Vagina (tissue), 2 donors: ENCODE measurements around the gene HSPB1. TPM values are rescaled to one million over a fixed set of nuclear protein-coding genes. Genes with fewer than 3 reads are reported as not detected.

Experiments used
- DNase-seq, 2 donors: peaks; one replicate each; pipeline ENCODE4 v3.0.0-alpha.2; 2017; ENCODE audit errors: extremely low spot score in 2 of 2
- H3K27ac ChIP-seq: fragments of 200-600 bp; sonication (generic); one replicate; pipeline ENCODE4 v1.5.1; 2019
- H3K27me3 ChIP-seq: fragments of 200-600 bp; sonication (generic); one replicate; pipeline ENCODE4 v1.5.1; 2019
- H3K36me3 ChIP-seq, 2 donors: fragments of 200-600 bp; sonication (generic); one replicate each; pipeline ENCODE4 v1.5.1; 2017 to 2019
- H3K4me1 ChIP-seq: fragments of 200-600 bp; sonication (generic); one replicate; pipeline ENCODE4 v1.5.1; 2019
- H3K4me3 ChIP-seq, 2 donors: fragments of 200-600 bp; sonication (generic); 1 replicate in 1 of 2; 2 replicates in 1 of 2; pipeline ENCODE4 v1.5.1; 2016 to 2019
- H3K9me3 ChIP-seq: fragments of 200-600 bp; sonication (generic); one replicate; pipeline ENCODE4 v1.5.1; 2019
- POLR2A ChIP-seq, 2 donors: fragments of 450-650 bp; IDR thresholded peaks; one replicate each; pipeline ENCODE4 v1.6.1; 2017; ENCODE audit warnings: antibody characterized with exemption in 2 of 2, mild to moderate bottlenecking in 2 of 2, moderate library complexity in 2 of 2
- POLR2AphosphoS5 ChIP-seq, 2 donors: sonication (generic); formaldehyde crosslinking; IDR thresholded peaks; one replicate each; pipeline ENCODE4 v1.9.0; 2017; ENCODE audit warnings: antibody characterized with exemption in 2 of 2, mild to moderate bottlenecking in 2 of 2, low read depth in 1 of 2; ENCODE audit not compliant: insufficient read depth in 1 of 2
- intact Hi-C: fragments of 100-400 bp; cut with DNase I; formaldehyde crosslinking; loops from one replicate; pipeline ENCODE4 v1.15.1; 2023
- total RNA-seq: library from RNA; depleted of rRNA; stranded (reverse); fragments of >200 nt; gene quantifications from one replicate; pipeline ENCODE4 v1.2.3, GENCODE V29; 2016
- TF ChIP-seq, protein P1 (sequence below), 3 experiments: fragments of 450-650 bp in 2 of 3; fragments of 200-600 bp in 1 of 3; sonication (generic) in 1 of 3; IDR thresholded peaks; one replicate each; pipeline ENCODE4 v1.5.1; 2017 to 2019; ENCODE audit warnings: antibody characterized with exemption in 3 of 3, mild to moderate bottlenecking in 2 of 3, moderate library complexity in 2 of 3

HSPB1 gene
- total RNA-seq, 1 donor from 2014 or later: 3,606 TPM

DNA sequence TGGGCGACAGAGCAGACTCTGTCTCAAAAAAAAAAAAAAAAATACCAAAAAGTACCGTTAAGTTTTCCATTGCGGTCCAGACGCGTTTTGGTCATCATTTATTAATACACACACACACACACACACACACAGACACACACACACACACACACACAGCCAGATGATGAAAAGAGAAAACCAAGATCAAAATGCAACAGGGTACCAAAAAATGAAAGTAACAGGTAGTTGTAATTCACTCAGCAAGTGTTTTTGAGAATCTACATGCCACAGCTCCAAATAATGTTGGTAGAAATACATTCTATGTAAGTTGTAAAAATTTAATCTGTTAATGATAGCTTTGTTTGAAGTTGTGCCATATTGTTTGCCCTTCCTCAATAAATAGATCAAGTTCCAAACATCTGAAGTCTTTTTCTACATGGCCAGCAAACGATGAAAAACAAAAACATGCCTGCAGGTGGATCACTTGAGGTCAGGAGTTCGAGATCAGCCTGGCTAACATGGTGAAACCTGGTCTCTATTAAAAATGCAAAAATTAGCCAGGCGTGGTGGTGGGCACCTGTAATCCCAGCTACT, 46.9 kb downstream of the HSPB1 start:
- H3K27me3 ChIP-seq: no peaks in the 10 kb centered on the region
- H3K4me3 ChIP-seq: no peak overlapping the region
- TF ChIP-seq POLR2A (IDR thresholded peaks at IDR 0.05) (no peak), POLR2AphosphoS5 (IDR thresholded peaks at IDR 0.05; ENCODE audit: insufficient read depth in 1 of 2, low read depth in 1 of 2) (no peak)
- TF ChIP-seq, protein P1, sequence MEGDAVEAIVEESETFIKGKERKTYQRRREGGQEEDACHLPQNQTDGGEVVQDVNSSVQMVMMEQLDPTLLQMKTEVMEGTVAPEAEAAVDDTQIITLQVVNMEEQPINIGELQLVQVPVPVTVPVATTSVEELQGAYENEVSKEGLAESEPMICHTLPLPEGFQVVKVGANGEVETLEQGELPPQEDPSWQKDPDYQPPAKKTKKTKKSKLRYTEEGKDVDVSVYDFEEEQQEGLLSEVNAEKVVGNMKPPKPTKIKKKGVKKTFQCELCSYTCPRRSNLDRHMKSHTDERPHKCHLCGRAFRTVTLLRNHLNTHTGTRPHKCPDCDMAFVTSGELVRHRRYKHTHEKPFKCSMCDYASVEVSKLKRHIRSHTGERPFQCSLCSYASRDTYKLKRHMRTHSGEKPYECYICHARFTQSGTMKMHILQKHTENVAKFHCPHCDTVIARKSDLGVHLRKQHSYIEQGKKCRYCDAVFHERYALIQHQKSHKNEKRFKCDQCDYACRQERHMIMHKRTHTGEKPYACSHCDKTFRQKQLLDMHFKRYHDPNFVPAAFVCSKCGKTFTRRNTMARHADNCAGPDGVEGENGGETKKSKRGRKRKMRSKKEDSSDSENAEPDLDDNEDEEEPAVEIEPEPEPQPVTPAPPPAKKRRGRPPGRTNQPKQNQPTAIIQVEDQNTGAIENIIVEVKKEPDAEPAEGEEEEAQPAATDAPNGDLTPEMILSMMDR (IDR thresholded peaks at IDR 0.05): no peak
- peaks cover 0 to 40% of the 10 kb centered on the region in 2 donors for H3K36me3 ChIP-seq
- H3K4me1 ChIP-seq: peaks cover 42% of the 10 kb centered on the region
- intact Hi-C loops: no loop called here
- no peaks in the 10 kb centered on the region for H3K9me3 ChIP-seq
- no peak overlapping the region for H3K27ac ChIP-seq
- no peak for DNase-seq

DNA sequence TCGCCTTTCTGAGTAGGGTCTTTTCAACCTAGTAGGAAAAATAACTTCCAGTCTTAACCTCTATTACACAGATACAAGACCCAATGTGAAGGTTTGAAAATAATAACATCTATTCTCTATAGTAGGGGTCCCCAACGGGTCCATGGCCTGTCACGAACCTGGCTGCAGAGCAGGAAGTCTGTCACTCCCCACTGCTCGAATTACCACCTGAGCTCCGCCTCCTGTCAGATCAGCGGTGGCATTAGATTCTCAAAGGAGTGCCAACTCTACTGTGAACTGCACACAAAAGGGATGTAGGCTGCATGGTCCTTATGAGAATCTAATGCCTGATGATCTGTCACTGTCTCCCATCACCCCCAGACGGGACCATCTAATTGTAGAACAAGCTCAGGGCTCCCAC, 48.9 kb downstream of the HSPB1 start:
- Histone ChIP-seq H3K4me3 (no peak overlapping the region), H3K36me3 (peaks cover 0 to 23% of the 10 kb centered on the region in 2 donors), H3K27me3 (no peaks in the 10 kb centered on the region), H3K4me1 (peaks cover 57% of the 10 kb centered on the region), H3K27ac (no peak overlapping the region), H3K9me3 (no peaks in the 10 kb centered on the region)
- TF ChIP-seq POLR2A (IDR thresholded peaks at IDR 0.05): no peak
- TF ChIP-seq, protein P1 (IDR thresholded peaks at IDR 0.05): no peak
- TF ChIP-seq POLR2AphosphoS5 (IDR thresholded peaks at IDR 0.05; ENCODE audit: insufficient read depth in 1 of 2, low read depth in 1 of 2): no peak
- no peak for DNase-seq
- intact Hi-C loops: no loop called here

DNA sequence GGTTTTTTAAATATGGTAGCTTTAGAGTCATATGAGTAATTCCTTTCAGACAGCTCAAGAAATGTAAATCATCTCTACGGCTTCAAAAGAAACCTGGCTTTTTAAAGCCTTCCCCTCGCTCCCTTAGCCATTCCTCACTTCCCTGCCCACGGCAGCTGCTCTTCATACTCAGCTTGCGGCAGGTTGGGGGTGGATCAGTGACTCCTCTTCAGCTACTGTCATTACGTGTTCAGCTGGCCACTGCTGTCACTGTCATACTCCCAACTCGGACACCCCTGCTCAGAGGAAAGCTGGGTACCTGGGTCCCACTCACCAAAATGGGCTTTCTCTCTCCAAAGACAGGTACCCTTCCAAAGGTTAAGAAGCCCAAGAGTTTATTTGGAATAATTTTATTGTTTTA, 49.7 kb downstream of the HSPB1 start:
- intact Hi-C loops: no loop called here

DNA sequence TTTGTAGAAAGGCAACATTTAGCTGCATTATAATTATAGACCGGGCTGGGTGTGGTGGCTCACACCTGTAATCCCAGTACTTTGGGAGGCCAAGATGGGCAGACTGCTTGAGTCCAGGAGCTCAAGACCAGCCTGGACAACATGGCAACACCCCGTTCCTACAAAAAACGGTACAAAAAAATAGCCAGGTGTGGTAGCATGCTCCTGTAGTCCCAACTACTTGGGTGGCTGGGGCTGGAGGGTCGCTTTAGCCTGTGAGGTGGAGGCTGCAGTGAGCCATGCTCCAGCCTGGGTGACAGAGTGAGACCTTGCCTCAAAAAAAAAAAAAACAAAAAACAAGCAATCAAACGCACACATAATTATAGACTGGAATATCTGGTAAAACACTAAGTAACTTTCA, 51.3 kb downstream of the HSPB1 start:
- DNase-seq: no peak
- intact Hi-C loops: no loop called here
- Histone ChIP-seq H3K9me3 (no peaks in the 10 kb centered on the region), H3K4me1 (peaks cover 56% of the 10 kb centered on the region), H3K4me3 (no peak overlapping the region), H3K36me3 (peaks cover 0 to 12% of the 10 kb centered on the region in 2 donors), H3K27me3 (no peaks in the 10 kb centered on the region), H3K27ac (no peak overlapping the region)
- TF ChIP-seq POLR2A (IDR thresholded peaks at IDR 0.05) (no peak), POLR2AphosphoS5 (IDR thresholded peaks at IDR 0.05; ENCODE audit: insufficient read depth in 1 of 2, low read depth in 1 of 2) (no peak)
- TF ChIP-seq, protein P1 (IDR thresholded peaks at IDR 0.05): no peak

More for the DNA sequence above, 49.7 kb downstream of the HSPB1 start:
- Histone ChIP-seq H3K36me3 (peaks cover 0 to 15% of the 10 kb centered on the region in 2 donors), H3K27ac (no peak overlapping the region), H3K9me3 (no peaks in the 10 kb centered on the region), H3K4me3 (no peak overlapping the region), H3K27me3 (no peaks in the 10 kb centered on the region), H3K4me1 (peaks cover 57% of the 10 kb centered on the region)
- TF ChIP-seq, protein P1 (IDR thresholded peaks at IDR 0.05): no peak
- TF ChIP-seq POLR2A (IDR thresholded peaks at IDR 0.05) (no peak), POLR2AphosphoS5 (IDR thresholded peaks at IDR 0.05; ENCODE audit: insufficient read depth in 1 of 2, low read depth in 1 of 2) (no peak)
- DNase-seq: no peak

Other genes starting within 250 kb of the HSPB1 start
- 9.8 TPM for gene SRRM3, start 100.8 kb upstream of the HSPB1 start, total RNA-seq
- 73.2 TPM for gene YWHAG, start 56.3 kb downstream of the HSPB1 start, total RNA-seq
- not detected for gene SSC4D, start 107.0 kb downstream of the HSPB1 start, total RNA-seq
- 2.7 TPM for gene ZP3, start 122.3 kb downstream of the HSPB1 start, total RNA-seq
- 78.3 TPM for gene DTX2, start 159.0 kb downstream of the HSPB1 start, total RNA-seq
- gene UPK3B, start 207.9 kb downstream of the HSPB1 start, total RNA-seq: 2.7 TPM
- gene SPDYE16, start 240.6 kb downstream of the HSPB1 start, total RNA-seq: not detected